Chondrocyte (in vitro differentiated cells): ENCODE results near the gene SLC35A2. TPM values are rescaled to one million over a fixed set of nuclear protein-coding genes. Genes with fewer than 3 reads are reported as not detected.

Experiments
- DNase-seq: peaks from one replicate; pipeline ENCODE4 v3.0.0; 2021; ENCODE audit warnings: mixed read lengths, low spot score
- H3K27ac Mint-ChIP-seq: one replicate; pipeline ENCODE4 v1.8.0; 2021; ENCODE audit warnings: mild to moderate bottlenecking, moderate library complexity, mixed read lengths; ENCODE audit not compliant: unreplicated experiment
- H3K27me3 Mint-ChIP-seq: 2 replicates; pipeline ENCODE4 v1.8.0; 2021; ENCODE audit warnings: low read depth, mixed read lengths
- H3K36me3 Mint-ChIP-seq: 2 replicates; pipeline ENCODE4 v1.8.0; 2021; ENCODE audit warnings: low read depth, mixed read lengths
- H3K4me1 Mint-ChIP-seq: 2 replicates; pipeline ENCODE4 v1.8.0; 2021; ENCODE audit warnings: low read depth, mild to moderate bottlenecking, mixed read lengths
- H3K4me3 Mint-ChIP-seq: one replicate; pipeline ENCODE4 v1.8.0; 2021; ENCODE audit warnings: mild to moderate bottlenecking, moderate library complexity, mixed read lengths; ENCODE audit not compliant: unreplicated experiment
- H3K9me3 Mint-ChIP-seq: 2 replicates; pipeline ENCODE4 v1.8.0; 2021; ENCODE audit warnings: low read depth, mixed read lengths
- CTCF ChIP-seq: fragments of 200-600 bp; sonication (generic); IDR thresholded peaks from 2 replicates; pipeline ENCODE4 v1.5.0; 2021; ENCODE audit warnings: antibody characterized with exemption, mild to moderate bottlenecking, moderate library complexity
- total RNA-seq: library from RNA; stranded (reverse); gene quantifications from 3 replicates; pipeline ENCODE4 v1.2.1, GENCODE V29; 2021

SLC35A2 gene
- total RNA-seq, 1 donor from 2014 or later, result 39.2 TPM

DNA sequence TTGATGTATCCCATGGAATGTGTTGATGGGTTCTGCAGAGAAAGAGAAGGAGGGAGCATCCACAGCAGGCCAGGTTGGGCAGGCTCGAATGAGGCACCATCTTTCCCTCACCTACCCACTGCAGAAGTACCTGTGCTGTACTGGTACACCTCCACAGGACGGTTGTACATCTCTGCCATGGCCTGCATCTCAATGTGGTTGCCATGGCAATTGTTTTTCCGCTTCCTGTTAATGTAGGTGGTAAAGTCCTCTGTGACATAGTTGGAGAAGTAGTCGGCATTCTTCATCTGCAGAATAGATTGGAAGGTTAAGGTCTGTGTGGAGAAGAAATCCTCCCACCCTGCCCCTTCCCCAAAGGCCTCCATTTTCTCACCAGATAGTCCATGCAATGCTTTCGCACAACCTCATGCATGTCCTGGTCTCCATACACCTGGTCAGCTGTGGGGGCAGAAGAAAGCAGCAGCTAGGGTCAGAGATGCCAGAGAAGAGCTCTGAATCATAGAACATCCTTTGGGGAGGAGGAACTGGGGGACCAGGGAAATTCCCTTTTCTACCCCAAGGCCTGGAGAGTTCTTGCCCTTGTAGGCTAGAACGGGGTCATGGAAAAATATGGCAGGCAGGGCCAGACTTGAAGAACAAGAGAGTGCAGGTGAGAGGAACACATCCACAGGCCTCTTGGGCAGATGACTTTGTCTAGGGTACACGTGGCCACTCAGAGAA is 23.3 kb upstream of the SLC35A2 start:
- no peak for TF ChIP-seq CTCF
- H3K27me3 Mint-ChIP-seq, result no peaks in the 10 kb centered on the region

DNA sequence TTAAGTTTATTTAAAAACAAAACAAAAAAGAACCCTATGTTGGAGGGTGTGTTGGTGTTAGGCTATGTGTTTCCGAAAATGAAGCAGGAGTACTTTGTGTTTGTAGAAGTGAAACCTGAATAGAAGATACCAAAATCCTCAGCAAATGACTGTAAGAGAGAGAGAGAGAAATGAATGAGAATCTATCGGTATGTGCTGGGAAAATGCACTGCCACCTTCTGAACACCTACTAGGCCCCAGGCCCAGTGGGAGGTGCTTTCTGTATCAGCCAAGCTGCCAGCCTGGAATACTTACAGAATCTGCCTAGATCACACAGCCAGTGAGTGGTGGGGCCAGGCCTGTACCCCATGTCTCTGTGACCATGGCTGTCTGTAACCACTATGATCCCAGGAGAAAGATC is 22.3 kb upstream of the SLC35A2 start:
- Mint-ChIP-seq H3K9me3 (peaks cover 6% of the 10 kb centered on the region), H3K36me3 (peaks cover 10% of the 10 kb centered on the region), H3K27me3 (no peaks in the 10 kb centered on the region), H3K4me3 (no peak overlapping the region), H3K4me1 (no peaks in the 10 kb centered on the region), H3K27ac (no peak overlapping the region)
- DNase-seq, result no peak
- no peak for TF ChIP-seq CTCF

More for the DNA sequence above, 23.3 kb upstream of the SLC35A2 start:
- H3K27ac Mint-ChIP-seq, result no peak overlapping the region
- DNase-seq, result no peak
- H3K36me3 Mint-ChIP-seq, result peaks cover 10% of the 10 kb centered on the region
- no peak overlapping the region for H3K4me3 Mint-ChIP-seq
- peaks cover 10% of the 10 kb centered on the region for H3K9me3 Mint-ChIP-seq
- no peaks in the 10 kb centered on the region for H3K4me1 Mint-ChIP-seq

- Mint-ChIP-seq H3K4me3 (no peak overlapping the region), H3K27ac (no peak overlapping the region)
- no peak for DNase-seq
Observed at GRCh38 chrX:48927736-48928382, 16.4 kb upstream of the SLC35A2 start.

GRCh38 chrX:48927123-48927522 is 15.7 kb upstream of the SLC35A2 start:
- TF ChIP-seq CTCF, result no peak
- H3K4me1 Mint-ChIP-seq, result no peaks in the 10 kb centered on the region
- H3K36me3 Mint-ChIP-seq, result peaks cover 12% of the 10 kb centered on the region
- H3K4me3 Mint-ChIP-seq, result no peak overlapping the region
- no peaks in the 10 kb centered on the region for H3K27me3 Mint-ChIP-seq
- DNase-seq, result no peak
- H3K9me3 Mint-ChIP-seq, result peaks cover 5% of the 10 kb centered on the region
- H3K27ac Mint-ChIP-seq, result no peak overlapping the region

More at GRCh38 chrX:48927736-48928382, 16.4 kb upstream of the SLC35A2 start:
- Mint-ChIP-seq H3K9me3 (peaks cover 6% of the 10 kb centered on the region), H3K4me1 (no peaks in the 10 kb centered on the region), H3K36me3 (peaks cover 12% of the 10 kb centered on the region), H3K27me3 (no peaks in the 10 kb centered on the region)
- TF ChIP-seq CTCF, result no peak

DNA sequence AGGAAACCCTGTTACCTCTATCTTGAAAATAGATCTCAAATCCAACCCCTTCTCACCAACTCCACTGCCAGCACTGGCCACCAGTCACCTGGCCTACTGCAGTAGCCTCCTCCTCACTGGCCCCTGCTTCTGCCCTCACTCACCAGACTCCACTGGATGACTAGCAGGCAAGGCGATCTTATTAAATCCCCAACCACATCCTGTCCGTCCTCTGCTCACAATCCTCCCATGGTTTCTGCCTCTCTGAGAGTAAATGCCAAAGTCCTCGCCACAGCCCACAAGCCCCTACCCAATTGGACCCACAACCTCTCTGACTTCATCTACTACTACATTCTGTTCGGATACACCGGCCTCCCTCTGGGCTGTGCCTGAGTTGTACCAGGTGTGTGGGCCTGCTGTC is 12.8 kb upstream of the SLC35A2 start:
- no peaks in the 10 kb centered on the region for H3K27me3 Mint-ChIP-seq
- DNase-seq, result no peak
- peaks cover 5% of the 10 kb centered on the region for H3K9me3 Mint-ChIP-seq
- H3K4me3 Mint-ChIP-seq, result no peak overlapping the region
- peak overlapping the region; percentile 36 for H3K27ac Mint-ChIP-seq
- TF ChIP-seq CTCF, result no peak
- H3K36me3 Mint-ChIP-seq, result peaks cover 10% of the 10 kb centered on the region
- peaks cover 13% of the 10 kb centered on the region for H3K4me1 Mint-ChIP-seq
